MG63 (cell line): ENCODE results near the gene EBLN1. TPM values are rescaled to one million over a fixed set of nuclear protein-coding genes. Genes with fewer than 3 reads are reported as not detected.
"Not testable (repeated sequence)": the region's sequence is repeated elsewhere in the genome, so short reads cannot be mapped to it uniquely, and the experiment has no call there.

Experiments
- DNase-seq: peaks from one replicate; pipeline ENCODE4 v3.0.0-alpha.2; 2020
- H3K27me3 ChIP-seq: fragments of 250-450 bp; sonication (Bioruptor Pico); 2 replicates; pipeline ENCODE4 v1.5.1; 2020; ENCODE audit warnings: mild to moderate bottlenecking, moderate library complexity
- H3K36me3 ChIP-seq: fragments of 250-450 bp; sonication (Bioruptor Pico); 2 replicates; pipeline ENCODE4 v1.5.1; 2020; ENCODE audit warnings: mild to moderate bottlenecking, moderate library complexity
- H3K4me3 ChIP-seq: fragments of 250-450 bp; sonication (Bioruptor Pico); 2 replicates; pipeline ENCODE4 v1.5.1; 2020; ENCODE audit warnings: mild to moderate bottlenecking, moderate library complexity
- H3K9me3 ChIP-seq: fragments of 250-450 bp; sonication (Bioruptor Pico); 2 replicates; pipeline ENCODE4 v1.5.1; 2020; ENCODE audit warnings: mild to moderate bottlenecking, moderate library complexity
- total RNA-seq: library from RNA; depleted of rRNA; stranded (reverse); fragments of >200 nt; shearing (Covaris generic); gene quantifications from 2 replicates; pipeline ENCODE4 v1.2.3, GENCODE V29; 2014; ENCODE audit warnings: low replicate concordance

The EBLN1 gene
- total RNA-seq, 1 experiment from 2014 or later, result not detected

DNA sequence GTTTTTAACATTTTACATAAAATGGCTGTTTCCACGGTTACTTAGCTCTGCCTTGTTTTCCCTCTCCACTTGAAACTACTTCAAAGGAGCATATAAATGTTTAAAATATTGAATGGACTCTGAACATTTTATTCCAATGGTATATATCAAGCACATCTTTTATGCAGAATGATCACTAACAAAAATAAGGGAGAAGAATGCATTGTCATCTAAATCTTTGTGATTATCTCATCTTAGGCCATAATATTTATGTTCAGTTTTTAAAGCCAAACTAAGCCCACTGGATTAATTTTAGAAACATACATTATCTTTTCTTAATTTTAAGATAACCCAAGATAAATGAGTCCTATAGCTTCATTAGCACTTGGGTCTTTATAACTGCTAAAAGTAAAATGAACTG lies 13.4 kb upstream of the EBLN1 start:
- H3K36me3 ChIP-seq, result no peaks in the 10 kb centered on the region
- DNase-seq, result no peak
- H3K4me3 ChIP-seq, result peak overlapping the region; percentile 59
- H3K9me3 ChIP-seq, result no peaks in the 10 kb centered on the region
- H3K27me3 ChIP-seq, result peaks cover 2% of the 10 kb centered on the region; the same call in 1 of the 2 replicates

- H3K36me3 ChIP-seq, result no peaks in the 10 kb centered on the region
- peaks cover 2% of the 10 kb centered on the region; the same call in 1 of the 2 replicates for H3K27me3 ChIP-seq
- DNase-seq, result no peak
- H3K4me3 ChIP-seq, result peak overlapping the region; percentile 59
- H3K9me3 ChIP-seq, result no peaks in the 10 kb centered on the region
Observed at GRCh38 chr10:22230158-22230833, 12.5 kb upstream of the EBLN1 start.

DNA sequence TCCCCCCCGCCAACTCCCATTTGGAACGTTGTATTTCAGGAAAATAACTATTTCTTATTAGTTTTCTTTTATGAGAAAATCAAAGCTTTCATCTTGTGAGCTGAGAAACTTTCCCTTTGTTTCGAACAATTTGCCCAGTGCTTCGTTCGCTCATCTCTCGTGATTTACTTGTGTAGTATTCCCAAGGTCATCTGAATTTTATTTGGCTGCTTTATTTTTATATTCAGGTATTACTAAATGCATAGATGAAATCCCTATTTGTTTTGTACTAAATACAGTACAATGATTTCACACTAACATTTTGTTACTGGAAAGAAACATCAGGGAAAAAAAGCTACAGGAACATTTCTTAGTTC lies 12.0 kb upstream of the EBLN1 start:
- no peak for DNase-seq

DNA sequence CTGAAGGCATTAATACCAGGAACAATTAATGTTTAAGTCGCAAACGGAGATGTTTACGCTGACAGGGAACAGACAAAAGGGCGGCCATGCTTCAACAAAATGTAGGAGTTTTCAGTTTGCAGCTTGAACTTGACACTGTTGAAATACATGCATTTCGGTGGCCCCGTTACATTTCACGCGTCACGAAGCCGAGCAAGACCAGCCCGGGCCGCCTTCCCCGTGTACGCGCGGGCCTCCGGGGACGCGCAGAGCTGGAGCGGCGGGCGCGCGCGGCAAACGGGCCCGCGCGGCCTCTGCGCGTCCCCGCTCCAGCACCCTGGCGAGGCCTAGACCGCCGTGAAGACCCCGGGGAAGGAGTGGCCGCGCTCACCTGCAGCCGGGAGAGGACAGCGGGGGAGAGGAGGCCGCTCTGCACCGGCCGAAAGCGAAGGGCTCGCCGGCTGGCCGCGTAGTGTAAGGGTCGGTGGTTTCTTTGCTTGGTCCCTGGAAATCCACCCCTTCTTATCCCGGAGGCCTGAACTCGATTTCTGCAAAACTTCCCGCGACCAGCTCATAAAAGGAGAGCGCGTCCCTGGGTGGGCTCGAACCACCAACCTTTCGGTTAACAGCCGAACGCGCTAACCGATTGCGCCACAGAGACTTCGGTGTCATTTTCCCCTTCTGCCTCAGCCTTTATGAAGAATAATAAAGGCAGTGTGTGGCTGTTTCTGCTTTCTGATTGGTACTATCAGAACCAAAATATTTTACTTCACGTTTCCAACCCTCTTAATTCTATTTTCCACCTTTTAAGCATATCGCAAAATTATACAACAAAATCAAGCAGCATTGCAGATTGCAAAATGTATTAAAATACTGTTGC lies 11.4 kb upstream of the EBLN1 start:
- no peaks in the 10 kb centered on the region for H3K36me3 ChIP-seq
- no peaks in the 10 kb centered on the region for H3K9me3 ChIP-seq
- peaks cover 2% of the 10 kb centered on the region; the same call in 1 of the 2 replicates for H3K27me3 ChIP-seq
- H3K4me3 ChIP-seq, result peak overlapping the region; percentile 59
- peak; percentile 85 for DNase-seq

More for the DNA sequence above, 12.0 kb upstream of the EBLN1 start:
- peaks cover 2% of the 10 kb centered on the region; the same call in 1 of the 2 replicates for H3K27me3 ChIP-seq
- no peaks in the 10 kb centered on the region for H3K9me3 ChIP-seq
- no peaks in the 10 kb centered on the region for H3K36me3 ChIP-seq
- H3K4me3 ChIP-seq, result peak overlapping the region; percentile 59

- no peaks in the 10 kb centered on the region for H3K36me3 ChIP-seq
- H3K9me3 ChIP-seq, result no peaks in the 10 kb centered on the region
- DNase-seq, result no peak
- peak overlapping the region; percentile 59 for H3K4me3 ChIP-seq
- peaks cover 2% of the 10 kb centered on the region; the same call in 1 of the 2 replicates for H3K27me3 ChIP-seq
Observed at GRCh38 chr10:22228167-22228938, 10.5 kb upstream of the EBLN1 start.

DNA sequence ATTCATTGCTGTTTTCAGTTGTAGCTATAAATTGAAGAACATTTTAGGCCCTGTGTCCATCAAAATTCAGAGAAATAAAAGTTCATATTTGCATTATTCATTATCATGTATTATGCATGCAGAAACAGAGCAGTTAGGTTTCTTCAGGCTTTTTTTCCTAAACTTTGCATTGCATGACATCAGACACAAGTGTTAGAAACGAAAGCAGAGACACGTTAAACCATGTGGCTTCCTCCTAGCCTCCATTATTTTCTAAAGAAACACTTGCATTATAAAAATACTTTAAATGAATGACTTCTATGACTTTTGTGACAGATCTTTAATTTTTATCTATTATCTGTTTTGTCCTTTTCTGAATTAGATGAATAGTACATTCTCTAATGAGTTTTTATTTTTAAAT lies 8.8 kb upstream of the EBLN1 start:
- H3K9me3 ChIP-seq, result no peaks in the 10 kb centered on the region
- no peak for DNase-seq
- H3K36me3 ChIP-seq, result no peaks in the 10 kb centered on the region
- H3K27me3 ChIP-seq, result peaks cover under 1% of the 10 kb centered on the region; the same call in 1 of the 2 replicates
- H3K4me3 ChIP-seq, result no peak overlapping the region

DNA sequence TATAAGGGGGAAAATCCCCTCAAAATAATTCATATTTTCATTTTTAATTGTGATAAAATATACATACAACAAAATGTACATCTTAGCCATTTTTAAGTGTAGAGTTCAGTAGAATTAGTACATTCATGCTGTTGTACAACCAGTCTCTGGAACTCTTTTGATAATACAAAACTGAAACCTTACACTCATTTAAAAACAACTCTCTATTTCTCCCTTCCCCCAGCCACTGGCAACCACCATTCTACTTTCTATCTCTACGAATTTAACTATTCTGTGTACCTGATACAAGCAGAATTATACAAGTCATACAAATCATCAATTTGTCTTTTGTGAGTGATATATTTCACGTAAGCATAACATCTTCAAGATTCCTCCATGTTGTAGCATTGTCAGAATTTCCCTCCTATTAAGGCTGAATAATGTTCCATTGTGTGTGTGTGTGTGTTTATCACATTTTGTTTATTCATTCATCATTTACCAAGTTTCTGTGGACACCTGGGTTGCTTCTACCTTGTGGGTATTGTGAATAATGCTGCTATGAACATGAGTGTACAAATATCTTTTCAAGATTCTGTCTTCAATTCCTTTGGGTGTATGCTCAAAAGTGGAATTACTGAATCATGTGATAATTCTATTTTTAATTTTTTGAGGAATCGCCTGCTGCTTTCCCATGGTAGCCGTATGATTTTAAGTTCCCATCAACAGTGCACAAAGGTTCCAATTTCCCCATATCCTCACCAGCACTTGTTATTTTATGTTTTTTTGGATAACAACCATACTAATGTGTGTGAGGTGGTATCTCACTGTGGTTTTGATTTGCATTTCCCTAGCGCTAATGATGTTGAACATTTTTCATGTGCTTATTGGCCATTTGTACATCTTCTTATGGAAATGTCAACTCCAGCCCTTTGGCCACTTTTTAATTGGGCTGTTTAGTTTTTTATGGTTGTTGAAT lies 4.7 kb upstream of the EBLN1 start:
- DNase-seq, result no peak
- H3K27me3 ChIP-seq, result no peaks in the 10 kb centered on the region; the same call in 1 of the 2 replicates
- H3K4me3 ChIP-seq, result no peak overlapping the region
- no peaks in the 10 kb centered on the region for H3K36me3 ChIP-seq
- H3K9me3 ChIP-seq, result no peaks in the 10 kb centered on the region

DNA sequence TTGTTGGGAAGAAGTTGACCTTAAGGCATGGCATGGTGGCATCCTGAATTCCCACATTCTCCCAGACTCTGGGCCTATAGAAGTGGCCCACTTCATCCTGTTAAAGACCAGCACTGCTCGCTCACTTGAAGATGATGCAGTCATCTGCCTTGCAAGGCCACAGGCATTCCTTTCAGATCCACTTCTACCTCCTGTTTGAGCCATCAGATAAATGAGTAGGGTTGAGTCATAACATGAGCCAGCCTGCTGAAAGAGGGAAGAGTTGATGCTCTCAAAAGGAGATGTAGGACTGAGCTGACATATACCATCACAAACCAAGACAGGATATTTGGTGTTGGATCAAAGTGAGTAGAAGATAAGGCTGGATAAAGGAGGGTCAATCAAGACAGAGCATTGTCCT lies 1.5 kb upstream of the EBLN1 start:
- DNase-seq, result no peak
- Histone ChIP-seq H3K36me3 (no peaks in the 10 kb centered on the region), H3K4me3 (no peak overlapping the region), H3K27me3 (no peaks in the 10 kb centered on the region), H3K9me3 (no peaks in the 10 kb centered on the region)

GRCh38 chr10:22218448-22218847 lies 633 bp upstream of the EBLN1 start:
- Histone ChIP-seq H3K27me3 (no peaks in the 10 kb centered on the region; the same call in 1 of the 2 replicates), H3K4me3 (no peak overlapping the region), H3K36me3 (no peaks in the 10 kb centered on the region), H3K9me3 (no peaks in the 10 kb centered on the region)
- DNase-seq, result no peak

DNA sequence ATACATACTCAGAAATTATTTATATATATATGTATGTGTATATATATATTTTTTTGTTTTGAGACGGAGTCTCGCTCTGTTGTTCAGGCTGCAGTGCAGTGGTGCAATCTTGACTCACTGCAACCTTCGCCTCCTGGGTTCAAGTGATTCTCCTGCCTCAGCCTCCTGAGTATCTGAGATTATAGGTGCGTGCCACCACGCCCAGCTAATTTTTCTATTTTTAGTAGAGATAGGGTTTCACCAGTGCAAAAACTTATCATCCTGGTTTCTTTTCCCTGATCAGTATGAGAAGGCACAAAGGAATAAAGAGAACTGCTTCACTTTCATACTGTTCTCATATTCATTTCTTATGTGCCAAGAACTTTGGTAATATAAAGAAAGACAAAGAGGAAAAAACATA lies 731 bp downstream of the EBLN1 start:
- H3K4me3 ChIP-seq, H3K27me3 ChIP-seq, DNase-seq, H3K9me3 ChIP-seq, H3K36me3 ChIP-seq: not testable (repeated sequence)

- no peak overlapping the region for H3K4me3 ChIP-seq
- H3K27me3 ChIP-seq, result peaks cover 6% of the 10 kb centered on the region; the same call in 1 of the 2 replicates
- H3K9me3 ChIP-seq, result no peaks in the 10 kb centered on the region
- DNase-seq, result no peak
- H3K36me3 ChIP-seq, result no peaks in the 10 kb centered on the region
Observed at GRCh38 chr10:22210267-22210666, 7.5 kb downstream of the EBLN1 start.

DNA sequence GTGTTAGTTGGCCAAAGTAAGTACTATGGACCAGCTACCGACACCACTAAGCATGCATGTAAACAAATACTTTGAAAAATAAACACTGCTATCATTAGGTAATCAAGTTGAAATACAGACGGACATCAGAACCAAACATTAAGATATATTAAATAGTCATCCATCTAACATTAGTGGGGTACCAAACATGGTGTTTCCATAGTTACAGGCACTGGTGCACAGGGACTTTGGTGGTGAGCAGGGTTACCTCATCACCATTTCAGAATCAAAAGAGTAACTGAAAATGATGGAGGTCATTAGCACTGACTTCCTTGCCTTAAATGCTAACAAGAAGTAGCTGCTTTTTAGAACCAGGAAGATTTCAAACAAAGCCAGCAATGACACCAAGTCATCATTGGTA lies 23.9 kb downstream of the EBLN1 start:
- Histone ChIP-seq H3K36me3 (no peaks in the 10 kb centered on the region), H3K4me3 (no peak overlapping the region), H3K9me3 (no peaks in the 10 kb centered on the region), H3K27me3 (no peaks in the 10 kb centered on the region)
- no peak for DNase-seq

GRCh38 chr10:22185586-22185985 lies 32.2 kb downstream of the EBLN1 start:
- no peak for DNase-seq
- Histone ChIP-seq H3K36me3 (no peaks in the 10 kb centered on the region), H3K4me3 (no peak overlapping the region), H3K27me3 (no peaks in the 10 kb centered on the region), H3K9me3 (no peaks in the 10 kb centered on the region)

GRCh38 chr10:22183771-22184461 lies 33.9 kb downstream of the EBLN1 start:
- H3K27me3 ChIP-seq, result no peaks in the 10 kb centered on the region
- H3K4me3 ChIP-seq, result no peak overlapping the region
- no peaks in the 10 kb centered on the region for H3K9me3 ChIP-seq
- DNase-seq, result no peak
- H3K36me3 ChIP-seq, result no peaks in the 10 kb centered on the region

GRCh38 chr10:22180724-22181123 lies 37.1 kb downstream of the EBLN1 start:
- Histone ChIP-seq H3K9me3 (no peaks in the 10 kb centered on the region), H3K4me3 (no peak overlapping the region), H3K36me3 (no peaks in the 10 kb centered on the region), H3K27me3 (no peaks in the 10 kb centered on the region)
- DNase-seq, result no peak
